ENCODE measurements around the gene TCERG1. TPM values are rescaled to one million over a fixed set of nuclear protein-coding genes. Genes with fewer than 3 reads are reported as not detected.

TCERG1 gene
- total and polyA plus RNA-seq, 2 donors (not counting 1 experiment from before 2014, with no cell fraction given) = 44.6 to 95.2 TPM

DNA sequence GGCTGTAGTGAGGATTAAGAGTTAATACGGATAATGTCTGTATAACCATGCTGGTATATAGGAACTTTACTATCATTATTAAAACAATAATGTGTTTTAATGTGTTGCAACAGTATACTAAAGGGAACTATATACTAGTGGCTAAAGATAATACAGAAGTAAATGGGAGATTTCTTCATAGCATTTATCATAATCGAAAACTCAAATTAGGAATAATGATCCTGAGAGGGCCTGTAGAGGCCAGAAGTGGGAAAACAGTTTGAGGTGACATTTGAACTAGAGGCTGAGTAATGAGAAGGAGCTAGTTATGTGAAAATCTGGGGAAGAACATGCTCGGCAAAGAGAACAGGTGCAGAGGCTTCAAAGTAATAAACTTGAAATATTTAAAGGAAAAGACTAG lies 2.9 kb downstream of the TCERG1 start:
- POLR2A ChIA-PET = no interaction called here
- H3K27ac ChIP-seq (ENCODE audit: low read length in 2 of 2) = no peak overlapping the region
- no peak overlapping the region for H3K4me3 ChIP-seq (ENCODE audit: control extremely low read depth in 1 of 5, extremely low read depth in 1 of 5, insufficient read depth in 1 of 5, low read depth in 2 of 5, low read length in 4 of 5)
- DNase-seq (no peak), ATAC-seq (ENCODE audit: low read depth) (no peak)
- H3K4me1 ChIP-seq (ENCODE audit: control insufficient read depth in 2 of 2, insufficient read depth in 2 of 2, low read length in 2 of 2) = peaks cover 21 to 23% of the 10 kb centered on the region in 2 donors
- no peak overlapping the region for H3K4me2 ChIP-seq (replicated peaks; ENCODE audit: low read depth, low read length, poor library complexity, severe bottlenecking)
- peaks cover 78% of the 10 kb centered on the region for H3K79me2 ChIP-seq (ENCODE audit: control insufficient read depth, insufficient read depth, low read length)
- H4K20me1 ChIP-seq (ENCODE audit: control insufficient read depth, insufficient read depth, low read length, poor library complexity, severe bottlenecking) = peaks cover 56% of the 10 kb centered on the region
- H3K36me3 ChIP-seq (replicated peaks in 1 of 2; ENCODE audit: control extremely low read depth in 1 of 2, control insufficient read depth in 1 of 2, extremely low read depth in 1 of 2, insufficient read depth in 2 of 2, low read length in 1 of 2) = peaks cover 0 to 3% of the 10 kb centered on the region in 2 experiments
- H3K9me3 ChIP-seq (ENCODE audit: control extremely low read depth in 1 of 3, control insufficient read depth in 2 of 3, insufficient read depth in 1 of 3, low read length in 2 of 3) = no peaks in the 10 kb centered on the region
- intact Hi-C loops (cut with micrococcal nuclease) = no loop called here
- TF ChIP-seq, protein P1, sequence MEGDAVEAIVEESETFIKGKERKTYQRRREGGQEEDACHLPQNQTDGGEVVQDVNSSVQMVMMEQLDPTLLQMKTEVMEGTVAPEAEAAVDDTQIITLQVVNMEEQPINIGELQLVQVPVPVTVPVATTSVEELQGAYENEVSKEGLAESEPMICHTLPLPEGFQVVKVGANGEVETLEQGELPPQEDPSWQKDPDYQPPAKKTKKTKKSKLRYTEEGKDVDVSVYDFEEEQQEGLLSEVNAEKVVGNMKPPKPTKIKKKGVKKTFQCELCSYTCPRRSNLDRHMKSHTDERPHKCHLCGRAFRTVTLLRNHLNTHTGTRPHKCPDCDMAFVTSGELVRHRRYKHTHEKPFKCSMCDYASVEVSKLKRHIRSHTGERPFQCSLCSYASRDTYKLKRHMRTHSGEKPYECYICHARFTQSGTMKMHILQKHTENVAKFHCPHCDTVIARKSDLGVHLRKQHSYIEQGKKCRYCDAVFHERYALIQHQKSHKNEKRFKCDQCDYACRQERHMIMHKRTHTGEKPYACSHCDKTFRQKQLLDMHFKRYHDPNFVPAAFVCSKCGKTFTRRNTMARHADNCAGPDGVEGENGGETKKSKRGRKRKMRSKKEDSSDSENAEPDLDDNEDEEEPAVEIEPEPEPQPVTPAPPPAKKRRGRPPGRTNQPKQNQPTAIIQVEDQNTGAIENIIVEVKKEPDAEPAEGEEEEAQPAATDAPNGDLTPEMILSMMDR (IDR thresholded peaks at IDR 0.05) = no peak
- no peak for TF ChIP-seq EZH2 (IDR thresholded peaks at IDR 0.05; ENCODE audit: borderline replicate concordance, insufficient read depth, low read depth, low read length, poor library complexity, severe bottlenecking)
- H3K27ac Mint-ChIP-seq = no peak overlapping the region
- no peak overlapping the region for H3K4me3 Mint-ChIP-seq
- WGBS (ENCODE audit: insufficient coverage) = 80% methylated on average over 1 of the region's 3 CpGs
- H3K4me1 Mint-ChIP-seq = peaks cover 50% of the 10 kb centered on the region
- H3K9ac ChIP-seq (ENCODE audit: low read length) = no peak overlapping the region
- H3K27me3 Mint-ChIP-seq = no peaks in the 10 kb centered on the region
- CTCF ChIA-PET = no interaction called here
- no peak overlapping the region for H2AFZ ChIP-seq (ENCODE audit: insufficient read depth, low read depth, low read length, poor library complexity, severe bottlenecking)
- H3K27me3 ChIP-seq (replicated peaks in 1 of 4; ENCODE audit: control extremely low read depth in 1 of 4, control insufficient read depth in 3 of 4, insufficient read depth in 4 of 4, low read length in 3 of 4) = no peaks in the 10 kb centered on the region
- no peaks in the 10 kb centered on the region for H3K9me3 Mint-ChIP-seq (ENCODE audit: insufficient read depth)

DNA sequence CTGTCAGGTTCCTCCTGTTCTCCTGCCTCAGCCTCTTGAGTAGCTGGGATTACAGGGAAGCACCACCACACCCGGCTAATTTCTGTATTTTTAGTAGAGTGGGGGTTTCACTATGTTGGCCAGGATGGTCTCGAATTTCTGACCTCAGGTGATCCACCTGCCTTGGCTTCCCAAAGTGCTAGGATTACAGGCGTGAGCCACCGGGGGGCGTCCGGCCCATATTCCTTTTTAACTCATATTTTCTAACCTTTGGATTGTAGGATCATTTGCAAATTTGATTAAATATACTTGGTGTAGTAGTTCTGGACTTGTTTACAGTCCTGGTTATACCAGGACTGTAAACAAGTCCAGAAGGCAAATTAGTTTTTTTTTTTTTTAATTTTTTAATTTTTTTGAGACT lies 4.3 kb downstream of the TCERG1 start:
- CTCF ChIA-PET = no interaction called here
- no peak overlapping the region for H3K27ac ChIP-seq (ENCODE audit: low read length in 2 of 2)
- DNase-seq (no peak), ATAC-seq (ENCODE audit: low read depth) (no peak)
- no peaks in the 10 kb centered on the region for H3K27me3 Mint-ChIP-seq
- peaks cover 91% of the 10 kb centered on the region for H3K79me2 ChIP-seq (ENCODE audit: control insufficient read depth, insufficient read depth, low read length)
- peaks cover 21 to 22% of the 10 kb centered on the region in 2 donors for H3K4me1 ChIP-seq (ENCODE audit: control insufficient read depth in 2 of 2, insufficient read depth in 2 of 2, low read length in 2 of 2)
- peaks cover 50% of the 10 kb centered on the region for H3K4me1 Mint-ChIP-seq
- H3K9me3 ChIP-seq (ENCODE audit: control extremely low read depth in 1 of 3, control insufficient read depth in 2 of 3, insufficient read depth in 1 of 3, low read length in 2 of 3) = no peaks in the 10 kb centered on the region
- H3K4me2 ChIP-seq (replicated peaks; ENCODE audit: low read depth, low read length, poor library complexity, severe bottlenecking) = no peak overlapping the region
- no peak overlapping the region for H3K27ac Mint-ChIP-seq
- no CpG with 5 or more reads among the region's 6 CpGs for WGBS (ENCODE audit: insufficient coverage)
- H3K27me3 ChIP-seq (replicated peaks in 1 of 4; ENCODE audit: control extremely low read depth in 1 of 4, control insufficient read depth in 3 of 4, insufficient read depth in 4 of 4, low read length in 3 of 4) = no peaks in the 10 kb centered on the region
- H2AFZ ChIP-seq (ENCODE audit: insufficient read depth, low read depth, low read length, poor library complexity, severe bottlenecking) = no peak overlapping the region
- H4K20me1 ChIP-seq (ENCODE audit: control insufficient read depth, insufficient read depth, low read length, poor library complexity, severe bottlenecking) = peaks cover 64% of the 10 kb centered on the region
- H3K9me3 Mint-ChIP-seq (ENCODE audit: insufficient read depth) = no peaks in the 10 kb centered on the region
- no peak overlapping the region for H3K9ac ChIP-seq (ENCODE audit: low read length)
- no peak for TF ChIP-seq EZH2 (IDR thresholded peaks at IDR 0.05; ENCODE audit: borderline replicate concordance, insufficient read depth, low read depth, low read length, poor library complexity, severe bottlenecking)
- TF ChIP-seq, protein P1 (IDR thresholded peaks at IDR 0.05) = no peak
- POLR2A ChIA-PET = no interaction called here
- H3K36me3 ChIP-seq (replicated peaks in 1 of 2; ENCODE audit: control extremely low read depth in 1 of 2, control insufficient read depth in 1 of 2, extremely low read depth in 1 of 2, insufficient read depth in 2 of 2, low read length in 1 of 2) = peaks cover 2 to 17% of the 10 kb centered on the region in 2 experiments
- H3K4me3 Mint-ChIP-seq = no peak overlapping the region
- intact Hi-C loops (cut with micrococcal nuclease) = no loop called here
- H3K4me3 ChIP-seq (ENCODE audit: control extremely low read depth in 1 of 5, extremely low read depth in 1 of 5, insufficient read depth in 1 of 5, low read depth in 2 of 5, low read length in 4 of 5) = no peak overlapping the region
